Cardiac muscle cell (in vitro differentiated cells and primary cell): ENCODE measurements around the gene VMA21. TPM values are rescaled to one million over a fixed set of nuclear protein-coding genes. Genes with fewer than 3 reads are reported as not detected.

Experiments
- DNase-seq, 2 donors: peaks; one replicate each; pipeline versions ENCODE4 v3.0.0 to v3.0.0-alpha.2; 2010 to 2017; ENCODE audit warnings: low read depth in 1 of 2, low spot score in 1 of 2
- H3K27ac ChIP-seq: fragments of 200-600 bp; sonication (generic); 2 replicates; pipeline ENCODE4 v1.5.1; 2016
- H3K27me3 ChIP-seq: fragments of 200-600 bp; sonication (generic); 2 replicates; pipeline ENCODE4 v1.6.0; 2016; ENCODE audit warnings: control low read depth
- H3K36me3 ChIP-seq: fragments of 200-600 bp; sonication (generic); 2 replicates; pipeline ENCODE4 v1.5.1; 2016; ENCODE audit warnings: control low read depth
- H3K4me1 ChIP-seq: fragments of 200-600 bp; sonication (generic); 2 replicates; pipeline ENCODE4 v1.8.1; 2017; ENCODE audit warnings: low read depth, mild to moderate bottlenecking, mixed run types
- H3K4me3 ChIP-seq: fragments of 200-600 bp; sonication (generic); 2 replicates; pipeline ENCODE4 v1.5.1; 2016; ENCODE audit warnings: mild to moderate bottlenecking
- H3K9me3 ChIP-seq: fragments of 200-600 bp; sonication (generic); 2 replicates; pipeline ENCODE4 v1.5.1; 2017; ENCODE audit warnings: low read depth, mild to moderate bottlenecking, control low read depth
- polyA plus RNA-seq: library from polyadenylated mRNA; unstranded; fragments of >200 nt; fragmentation: Nextera tagmentation; extraction: Ambion mirVana; gene quantifications from 2 replicates; pipeline ENCODE4 v1.2.1, GENCODE V29; 2016
- total RNA-seq: library from RNA; depleted of rRNA; stranded (reverse); fragments of >200 nt; gene quantifications from 2 replicates; pipeline ENCODE4 v1.2.3, GENCODE V29; 2016
- TF ChIP-seq, protein P1 (sequence below): IDR thresholded peaks from 2 replicates; pipeline ENCODE4 v1.5.1; 2012; ENCODE audit warnings: low read depth, mild to moderate bottlenecking, low read length

The VMA21 gene
- total and polyA plus RNA-seq, 2 experiments from 2014 or later = 17.6 to 21.5 TPM

DNA sequence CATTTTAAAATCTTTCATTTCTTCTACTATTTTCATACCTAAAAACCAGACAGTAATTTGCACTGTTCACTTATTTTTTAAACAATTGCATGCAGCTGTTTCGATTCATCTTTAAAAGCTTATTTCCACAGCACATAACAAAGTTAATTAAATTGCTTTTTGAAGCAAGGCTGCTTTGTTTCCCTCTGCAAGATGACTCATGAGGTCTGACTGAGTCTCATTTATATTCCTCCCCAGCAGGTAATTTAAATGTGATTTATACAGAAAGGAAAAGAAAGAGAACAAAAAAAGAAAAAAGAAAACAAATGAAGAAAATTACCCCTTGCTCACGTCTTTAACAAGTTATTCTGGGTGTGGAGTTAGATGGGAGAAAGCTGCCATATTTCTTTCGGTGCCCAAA, 22.8 kb downstream of the VMA21 start:
- Histone ChIP-seq H3K27me3 (no peaks in the 10 kb centered on the region), H3K4me3 (no peak overlapping the region), H3K9me3 (no peaks in the 10 kb centered on the region), H3K27ac (no peak overlapping the region), H3K36me3 (no peaks in the 10 kb centered on the region), H3K4me1 (no peaks in the 10 kb centered on the region)
- TF ChIP-seq, protein P1, sequence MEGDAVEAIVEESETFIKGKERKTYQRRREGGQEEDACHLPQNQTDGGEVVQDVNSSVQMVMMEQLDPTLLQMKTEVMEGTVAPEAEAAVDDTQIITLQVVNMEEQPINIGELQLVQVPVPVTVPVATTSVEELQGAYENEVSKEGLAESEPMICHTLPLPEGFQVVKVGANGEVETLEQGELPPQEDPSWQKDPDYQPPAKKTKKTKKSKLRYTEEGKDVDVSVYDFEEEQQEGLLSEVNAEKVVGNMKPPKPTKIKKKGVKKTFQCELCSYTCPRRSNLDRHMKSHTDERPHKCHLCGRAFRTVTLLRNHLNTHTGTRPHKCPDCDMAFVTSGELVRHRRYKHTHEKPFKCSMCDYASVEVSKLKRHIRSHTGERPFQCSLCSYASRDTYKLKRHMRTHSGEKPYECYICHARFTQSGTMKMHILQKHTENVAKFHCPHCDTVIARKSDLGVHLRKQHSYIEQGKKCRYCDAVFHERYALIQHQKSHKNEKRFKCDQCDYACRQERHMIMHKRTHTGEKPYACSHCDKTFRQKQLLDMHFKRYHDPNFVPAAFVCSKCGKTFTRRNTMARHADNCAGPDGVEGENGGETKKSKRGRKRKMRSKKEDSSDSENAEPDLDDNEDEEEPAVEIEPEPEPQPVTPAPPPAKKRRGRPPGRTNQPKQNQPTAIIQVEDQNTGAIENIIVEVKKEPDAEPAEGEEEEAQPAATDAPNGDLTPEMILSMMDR = no peak
- no peak for DNase-seq

DNA sequence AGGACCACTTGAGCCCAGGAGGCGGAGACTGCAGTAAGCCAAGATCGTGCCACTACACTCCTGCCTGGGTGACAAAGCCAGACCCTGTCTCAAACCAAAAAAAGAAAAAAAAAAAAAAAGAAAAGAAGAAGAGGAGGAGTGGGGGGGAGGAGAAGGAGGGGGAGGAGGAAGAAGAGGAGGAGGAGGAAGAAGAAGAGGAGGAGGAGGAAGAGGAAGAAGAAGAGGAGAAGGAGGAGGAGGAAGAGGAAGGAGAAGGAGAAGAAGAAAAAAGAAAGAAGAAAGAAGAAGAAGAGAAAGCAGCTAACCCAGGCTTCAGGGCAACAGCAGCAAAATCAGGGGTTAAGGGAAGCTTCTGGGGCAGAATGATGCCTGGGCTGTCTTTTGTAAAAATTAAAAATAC, 27.5 kb downstream of the VMA21 start:
- Histone ChIP-seq H3K9me3 (no peaks in the 10 kb centered on the region), H3K4me3 (no peak overlapping the region), H3K27me3 (no peaks in the 10 kb centered on the region), H3K36me3 (no peaks in the 10 kb centered on the region), H3K4me1 (no peaks in the 10 kb centered on the region), H3K27ac (no peak overlapping the region)
- no peak for DNase-seq
- TF ChIP-seq, protein P1 = no peak

DNA sequence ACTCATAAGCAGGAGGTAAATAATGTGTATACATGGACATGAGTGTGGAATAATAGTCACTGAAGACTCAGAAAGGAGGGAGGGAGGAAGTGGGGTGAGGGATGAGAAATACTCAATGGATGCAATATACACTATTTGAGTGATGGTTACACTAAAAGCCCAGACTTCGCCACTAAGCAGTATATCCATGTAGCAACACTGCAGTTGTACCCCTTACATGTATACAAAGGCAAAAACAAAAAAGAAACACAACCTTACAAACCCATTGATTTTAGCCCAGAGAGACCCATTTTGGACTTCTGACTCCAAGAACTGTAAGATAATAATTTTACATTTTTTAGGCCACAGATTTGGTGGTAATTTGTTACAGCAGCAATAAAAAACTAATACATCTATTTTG, 51.5 kb downstream of the VMA21 start:
- H3K27me3 ChIP-seq = no peaks in the 10 kb centered on the region
- H3K36me3 ChIP-seq = no peaks in the 10 kb centered on the region
- no peaks in the 10 kb centered on the region for H3K4me1 ChIP-seq
- TF ChIP-seq, protein P1 = no peak
- H3K9me3 ChIP-seq = no peaks in the 10 kb centered on the region
- DNase-seq = no peak
- no peak overlapping the region for H3K4me3 ChIP-seq
- H3K27ac ChIP-seq = no peak overlapping the region

DNA sequence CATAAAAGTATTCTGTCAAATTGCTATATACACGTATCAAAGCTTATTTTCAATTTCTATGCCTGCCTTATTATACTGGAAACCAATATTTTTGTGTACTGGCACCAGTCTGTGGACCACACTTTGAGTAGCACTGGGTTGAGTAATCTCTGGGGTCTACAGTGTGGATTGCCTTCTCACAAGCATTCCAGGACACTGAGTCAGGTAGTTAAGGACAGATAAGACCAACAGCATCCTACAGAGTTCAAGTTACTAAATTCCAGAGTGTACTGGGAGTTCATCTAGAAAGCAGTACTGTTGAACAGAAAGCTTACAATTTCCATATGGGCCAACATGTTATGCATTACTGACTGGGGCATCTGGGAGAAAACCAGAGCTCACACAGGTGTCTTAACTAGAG, 61.8 kb downstream of the VMA21 start:
- Histone ChIP-seq H3K27me3 (no peaks in the 10 kb centered on the region), H3K36me3 (no peaks in the 10 kb centered on the region), H3K4me3 (no peak overlapping the region), H3K27ac (no peak overlapping the region), H3K4me1 (no peaks in the 10 kb centered on the region), H3K9me3 (no peaks in the 10 kb centered on the region)
- peak in 1 of 2 donors; percentile 26 for DNase-seq
- TF ChIP-seq, protein P1 = no peak

Other genes with a start within 250 kb of the VMA21 start
- gene GPR50, start 220.6 kb upstream of the VMA21 start, total RNA-seq = 0.35 TPM in 1 of 2 replicates, not detected in the other
- 0.24 TPM in 1 of 2 replicates, not detected in the other for gene GPR50, start 220.6 kb upstream of the VMA21 start, polyA plus RNA-seq
- gene PASD1, start 166.5 kb downstream of the VMA21 start, total RNA-seq = 0.18 and 0.30 TPM in 2 replicates
- gene PASD1, start 166.5 kb downstream of the VMA21 start, polyA plus RNA-seq = 0.13 TPM in 1 of 2 replicates, not detected in the other